Measurements from ENCODE around the gene SLC13A5. TPM values are rescaled to one million over a fixed set of nuclear protein-coding genes. Genes with fewer than 3 reads are reported as not detected.

Gene SLC13A5
- total and polyA plus RNA-seq, 10 of the 15 experiments (the other 5 are each of a cell fraction or from before 2014, with no cell fraction given) = 0.23 TPM; not detected in 9

GRCh38 chr17:6684881-6685767 is 28.0 kb downstream of the SLC13A5 start:
- DNase-seq (ENCODE audit: low read depth, low spot score) = no peak
- ATAC-seq = no peak
- ChIA-PET CTCF (no interaction called here), POLR2A (no interaction called here), SMC1A (ENCODE audit: uncharacterized antibody, unreplicated experiment) (no interaction called here), RAD21 (ENCODE audit: unreplicated experiment) (no interaction called here)
- intact Hi-C loops (cut with micrococcal nuclease; ENCODE audit: unreplicated experiment) = no loop called here
- FAIRE-seq = no peak
- Histone ChIP-seq H3K79me2 (ENCODE audit: control insufficient read depth, insufficient read depth, low read length) (no peaks in the 10 kb centered on the region), H3K4me3 (no peak overlapping the region), H3K27me3 (replicated peaks in 1 of 2; ENCODE audit: control insufficient read depth in 2 of 2, insufficient read depth in 2 of 2, low read length in 1 of 2) (no peaks in the 10 kb centered on the region; a peak in 1 of 4 replicates), H3K4me2 (ENCODE audit: control insufficient read depth, insufficient read depth) (no peak overlapping the region), H2AFZ (ENCODE audit: control insufficient read depth, low read depth, low read length) (no peak overlapping the region), H3K36me3 (ENCODE audit: control insufficient read depth in 2 of 2, insufficient read depth in 2 of 2, low read length in 1 of 2) (no peaks in the 10 kb centered on the region), H3K9me3 (replicated peaks; ENCODE audit: control insufficient read depth, insufficient read depth, low read length) (no peaks in the 10 kb centered on the region), H3K9ac (ENCODE audit: control insufficient read depth, insufficient read depth, low read length) (no peak overlapping the region), H3K4me1 (ENCODE audit: control insufficient read depth, insufficient read depth, low read length) (peaks cover 4% of the 10 kb centered on the region), H3K27ac (ENCODE audit: control insufficient read depth, insufficient read depth) (no peak overlapping the region), H4K20me1 (ENCODE audit: control insufficient read depth, insufficient read depth) (no peaks in the 10 kb centered on the region)
- in situ Hi-C loops (cut with MboI) = no loop called here
- TF ChIP-seq SKIL (IDR thresholded peaks at IDR 0.05; ENCODE audit: low read depth, poor library complexity, severe bottlenecking) (no peak), IKZF1 (conservative IDR thresholded peaks at IDR 0.05) (no peak), POLR2A (IDR thresholded peaks at IDR 0.05; ENCODE audit: low read depth, low read length) (no peak), EGR1 (IDR thresholded peaks at IDR 0.05; ENCODE audit: borderline replicate concordance in 1 of 2, low read depth in 2 of 2, low read length in 2 of 2) (no peak), ZNF274 (IDR thresholded peaks at IDR 0.05; ENCODE audit: insufficient read depth, insufficient read length) (no peak), EZH2 (IDR thresholded peaks at IDR 0.05; ENCODE audit: borderline replicate concordance, control insufficient read depth, low read depth, low read length) (no peak), RBBP5 (conservative IDR thresholded peaks at IDR 0.05) (no peak)
- TF ChIP-seq, protein P1, sequence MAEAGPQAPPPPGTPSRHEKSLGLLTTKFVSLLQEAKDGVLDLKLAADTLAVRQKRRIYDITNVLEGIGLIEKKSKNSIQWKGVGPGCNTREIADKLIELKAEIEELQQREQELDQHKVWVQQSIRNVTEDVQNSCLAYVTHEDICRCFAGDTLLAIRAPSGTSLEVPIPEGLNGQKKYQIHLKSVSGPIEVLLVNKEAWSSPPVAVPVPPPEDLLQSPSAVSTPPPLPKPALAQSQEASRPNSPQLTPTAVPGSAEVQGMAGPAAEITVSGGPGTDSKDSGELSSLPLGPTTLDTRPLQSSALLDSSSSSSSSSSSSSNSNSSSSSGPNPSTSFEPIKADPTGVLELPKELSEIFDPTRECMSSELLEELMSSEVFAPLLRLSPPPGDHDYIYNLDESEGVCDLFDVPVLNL (IDR thresholded peaks at IDR 0.05; ENCODE audit: low read depth, low read length) = no peak
- no TSS peak for BruUV-seq (replicated peaks)
- WGBS (ENCODE audit: insufficient coverage, insufficient replicate concordance, low lambda C conversion rate, missing lambda C conversion rate) = 40% methylated on average over 14 of the region's 14 CpGs
